Neural cell (in vitro differentiated cells): ENCODE data around the gene LY6G6F. TPM values are rescaled to one million over a fixed set of nuclear protein-coding genes. Genes with fewer than 3 reads are reported as not detected.
A peak's percentile ranks its signal among the peaks of the same experiment; 100 is the strongest.

Source experiments
- H2AFZ ChIP-seq: fragments of 200-600, 300-800 bp; sonication (generic), shearing (Covaris generic); 2 replicates; pipeline ENCODE4 v1.6.0; 2014; ENCODE audit warnings: low read depth, mild to moderate bottlenecking, antibody characterized with exemption, low read length, moderate library complexity
- H3F3A ChIP-seq: fragments of 200-600 bp; shearing (Covaris generic); 2 replicates; pipeline ENCODE4 v1.6.1; 2016; ENCODE audit warnings: mild to moderate bottlenecking, moderate library complexity, mixed read lengths, antibody characterized with exemption, low read length; ENCODE audit not compliant: insufficient read depth, poor library complexity, severe bottlenecking
- H3K27ac ChIP-seq: fragments of 200-600, 300-800 bp; sonication (generic), shearing (Covaris generic); 2 replicates; pipeline ENCODE4 v1.5.1; 2014; ENCODE audit warnings: mild to moderate bottlenecking, low read length, moderate library complexity
- H3K27me3 ChIP-seq: fragments of 300-800, 200-600 bp; sonication (generic), shearing (Covaris generic); 2 replicates; pipeline ENCODE4 v1.6.0; 2014; ENCODE audit warnings: mild to moderate bottlenecking, low read depth, low read length, moderate library complexity; ENCODE audit not compliant: insufficient read depth
- H3K36me3 ChIP-seq: fragments of 300-800, 200-600 bp; sonication (generic), shearing (Covaris generic); 2 replicates; pipeline ENCODE4 v1.5.1; 2014; ENCODE audit warnings: mild to moderate bottlenecking, antibody characterized with exemption, low read length, moderate library complexity; ENCODE audit not compliant: insufficient read depth
- H3K4me2 ChIP-seq: fragments of 300-800, 200-600 bp; sonication (generic), shearing (Covaris generic); 2 replicates; pipeline ENCODE4 v1.6.0; 2014; ENCODE audit warnings: mild to moderate bottlenecking, low read length
- H3K4me3 ChIP-seq: fragments of 300-800, 200-600 bp; sonication (generic), shearing (Covaris generic); 2 replicates; pipeline ENCODE4 v1.5.1; 2014; ENCODE audit warnings: mild to moderate bottlenecking, low read length, moderate library complexity
- H3K79me2 ChIP-seq: fragments of 200-600 bp; shearing (Covaris generic); replicated peaks from 2 replicates; pipeline ENCODE4 v1.6.0; 2014; ENCODE audit warnings: mild to moderate bottlenecking, low read length, moderate library complexity; ENCODE audit not compliant: insufficient read depth
- H3K9ac ChIP-seq: fragments of 300-800, 200-600 bp; sonication (generic), shearing (Covaris generic); 2 replicates; pipeline ENCODE4 v1.6.1; 2016; ENCODE audit warnings: mild to moderate bottlenecking, low read length, mixed read lengths
- H3K9me2 ChIP-seq: fragments of 200-600 bp; shearing (Covaris generic); 2 replicates; pipeline ENCODE4 v1.6.1; 2016; ENCODE audit warnings: mild to moderate bottlenecking, low read length, mixed read lengths; ENCODE audit not compliant: insufficient read depth
- H3K9me3 ChIP-seq: fragments of 200-600, 300-800 bp; sonication (generic), shearing (Covaris generic); 2 replicates; pipeline ENCODE4 v1.6.1; 2016; ENCODE audit warnings: mild to moderate bottlenecking, mixed run types, low read length, moderate library complexity, mixed read lengths
- H4K20me1 ChIP-seq: fragments of 200-600 bp; shearing (Covaris generic); 2 replicates; pipeline ENCODE4 v1.6.1; 2016; ENCODE audit warnings: mild to moderate bottlenecking, mixed run types; ENCODE audit not compliant: insufficient read depth
- EP300 ChIP-seq: fragments of 450-650 bp; conservative IDR thresholded peaks from 2 replicates; pipeline ENCODE4 v1.6.1; 2014; ENCODE audit warnings: antibody characterized with exemption, mild to moderate bottlenecking, moderate library complexity; ENCODE audit not compliant: poor library complexity, severe bottlenecking
- EZH2 ChIP-seq: fragments of 200-600, 300-800 bp; shearing (Covaris generic), sonication (generic); IDR thresholded peaks from 2 replicates; pipeline ENCODE4 v1.6.1; 2014; ENCODE audit warnings: antibody characterized with exemption, low read length, borderline replicate concordance, mild to moderate bottlenecking; ENCODE audit not compliant: insufficient read depth, poor library complexity, severe bottlenecking
- MXI1 ChIP-seq: fragments of 450-650 bp; conservative IDR thresholded peaks from 2 replicates; pipeline ENCODE4 v1.6.1; 2014; ENCODE audit warnings: antibody characterized with exemption, mild to moderate bottlenecking; ENCODE audit not compliant: poor library complexity, severe bottlenecking
- POLR2AphosphoS5 ChIP-seq: IDR thresholded peaks from 2 replicates; pipeline ENCODE4 v1.6.1; 2012
- RAD21 ChIP-seq: fragments of 450-650 bp; conservative IDR thresholded peaks from 2 replicates; pipeline ENCODE4 v1.6.1; 2014; ENCODE audit warnings: antibody characterized with exemption, mild to moderate bottlenecking, moderate library complexity
- SMC3 ChIP-seq: fragments of 450-650 bp; conservative IDR thresholded peaks from 2 replicates; pipeline ENCODE4 v1.6.1; 2014; ENCODE audit warnings: antibody characterized with exemption, mild to moderate bottlenecking, moderate library complexity; ENCODE audit not compliant: poor library complexity
- TAF1 ChIP-seq: IDR thresholded peaks from 2 replicates; pipeline ENCODE4 v1.6.1; 2012; ENCODE audit warnings: low read depth
- polyA plus RNA-seq: library from polyadenylated mRNA; depleted of rRNA; stranded (reverse); fragments of >200 nt; gene quantifications from 2 replicates; pipeline ENCODE4 v1.2.3, GENCODE V29; 2014
- TF ChIP-seq, protein P1 (sequence below): IDR thresholded peaks from 2 replicates; pipeline ENCODE4 v1.6.1; 2012; ENCODE audit warnings: borderline replicate concordance
- TF ChIP-seq, protein P2 (sequence below): fragments of 450-650 bp; IDR thresholded peaks from 2 replicates; pipeline ENCODE4 v1.5.1; 2014; ENCODE audit warnings: antibody characterized with exemption, mild to moderate bottlenecking, moderate library complexity; ENCODE audit not compliant: poor library complexity, severe bottlenecking

LY6G6F gene
- polyA plus RNA-seq, 1 donor from 2014 or later = not detected

DNA sequence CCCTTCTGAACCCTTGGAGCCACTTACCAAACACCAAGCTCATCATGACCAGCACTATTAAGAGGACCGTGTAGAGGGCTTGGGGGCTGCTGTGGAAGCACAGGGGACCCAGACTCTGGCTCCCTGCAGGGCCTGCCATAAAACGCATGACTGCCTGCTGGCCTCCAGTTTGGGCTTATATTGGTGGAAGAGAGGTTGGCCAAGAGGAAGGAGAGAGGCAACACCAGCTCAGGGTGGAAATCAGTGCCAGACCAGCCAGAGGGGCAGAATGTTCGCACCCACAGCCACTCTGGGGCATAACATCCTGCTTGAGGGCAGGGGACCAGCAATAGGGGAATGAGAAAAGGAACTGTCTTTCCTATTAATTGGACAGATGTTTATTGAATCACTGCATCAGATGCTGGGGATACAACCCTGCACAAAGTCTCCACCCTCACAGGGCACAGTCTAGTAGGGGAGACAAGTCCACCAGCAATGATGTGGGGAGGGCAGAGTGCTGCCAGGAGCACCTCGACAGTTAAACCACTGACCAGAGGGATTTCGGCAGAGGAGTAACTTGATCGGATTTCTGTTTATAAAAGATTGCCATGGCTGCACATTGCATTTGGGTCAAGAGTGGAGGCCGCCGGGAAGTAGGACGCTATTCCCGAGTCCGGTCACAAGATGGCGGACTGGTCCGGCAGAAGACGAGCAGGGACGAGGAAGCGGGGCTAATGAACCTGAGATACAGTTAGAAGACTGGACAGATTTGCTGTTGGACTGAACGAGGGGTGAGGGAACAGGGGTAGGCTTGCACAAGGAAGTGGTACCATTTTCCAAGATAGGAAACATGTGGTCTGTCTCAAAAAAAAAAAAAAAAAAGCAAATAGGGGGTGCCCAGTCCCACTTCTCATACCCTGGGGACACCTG is 26.2 kb upstream of the LY6G6F start, which contains the start of gene LY6G5C:
TSS of gene LY6G5C (minus strand) at position 842 of the 909 bp plus-strand sequence. CDS start at position 148, 694 bp downstream.
- Histone ChIP-seq H3K4me2 (no peak within 1 kb of the TSS), H3K9me2 (no peaks in the 10 kb centered on the region), H3K36me3 (peaks cover 4% of the 10 kb centered on the region), H2AFZ (no peak within 1 kb of the TSS), H4K20me1 (no peaks in the 10 kb centered on the region), H3K27me3 (no peaks in the 10 kb centered on the region), H3F3A (no peaks in the 10 kb centered on the region), H3K9me3 (no peaks in the 10 kb centered on the region), H3K9ac (peak within 1 kb of the TSS; percentile 34), H3K4me3 (peak within 1 kb of the TSS; percentile 46), H3K79me2 (no peaks in the 10 kb centered on the region), H3K27ac (no peak within 1 kb of the TSS)
- TF ChIP-seq MXI1 (no peak), EP300 (no peak), RAD21 (peak; percentile 87), SMC3 (peak; percentile 82), EZH2 (no peak), POLR2AphosphoS5 (peak; percentile 1), TAF1 (no peak)
- TF ChIP-seq, protein P1, sequence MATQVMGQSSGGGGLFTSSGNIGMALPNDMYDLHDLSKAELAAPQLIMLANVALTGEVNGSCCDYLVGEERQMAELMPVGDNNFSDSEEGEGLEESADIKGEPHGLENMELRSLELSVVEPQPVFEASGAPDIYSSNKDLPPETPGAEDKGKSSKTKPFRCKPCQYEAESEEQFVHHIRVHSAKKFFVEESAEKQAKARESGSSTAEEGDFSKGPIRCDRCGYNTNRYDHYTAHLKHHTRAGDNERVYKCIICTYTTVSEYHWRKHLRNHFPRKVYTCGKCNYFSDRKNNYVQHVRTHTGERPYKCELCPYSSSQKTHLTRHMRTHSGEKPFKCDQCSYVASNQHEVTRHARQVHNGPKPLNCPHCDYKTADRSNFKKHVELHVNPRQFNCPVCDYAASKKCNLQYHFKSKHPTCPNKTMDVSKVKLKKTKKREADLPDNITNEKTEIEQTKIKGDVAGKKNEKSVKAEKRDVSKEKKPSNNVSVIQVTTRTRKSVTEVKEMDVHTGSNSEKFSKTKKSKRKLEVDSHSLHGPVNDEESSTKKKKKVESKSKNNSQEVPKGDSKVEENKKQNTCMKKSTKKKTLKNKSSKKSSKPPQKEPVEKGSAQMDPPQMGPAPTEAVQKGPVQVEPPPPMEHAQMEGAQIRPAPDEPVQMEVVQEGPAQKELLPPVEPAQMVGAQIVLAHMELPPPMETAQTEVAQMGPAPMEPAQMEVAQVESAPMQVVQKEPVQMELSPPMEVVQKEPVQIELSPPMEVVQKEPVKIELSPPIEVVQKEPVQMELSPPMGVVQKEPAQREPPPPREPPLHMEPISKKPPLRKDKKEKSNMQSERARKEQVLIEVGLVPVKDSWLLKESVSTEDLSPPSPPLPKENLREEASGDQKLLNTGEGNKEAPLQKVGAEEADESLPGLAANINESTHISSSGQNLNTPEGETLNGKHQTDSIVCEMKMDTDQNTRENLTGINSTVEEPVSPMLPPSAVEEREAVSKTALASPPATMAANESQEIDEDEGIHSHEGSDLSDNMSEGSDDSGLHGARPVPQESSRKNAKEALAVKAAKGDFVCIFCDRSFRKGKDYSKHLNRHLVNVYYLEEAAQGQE = no peak
- TF ChIP-seq, protein P2, sequence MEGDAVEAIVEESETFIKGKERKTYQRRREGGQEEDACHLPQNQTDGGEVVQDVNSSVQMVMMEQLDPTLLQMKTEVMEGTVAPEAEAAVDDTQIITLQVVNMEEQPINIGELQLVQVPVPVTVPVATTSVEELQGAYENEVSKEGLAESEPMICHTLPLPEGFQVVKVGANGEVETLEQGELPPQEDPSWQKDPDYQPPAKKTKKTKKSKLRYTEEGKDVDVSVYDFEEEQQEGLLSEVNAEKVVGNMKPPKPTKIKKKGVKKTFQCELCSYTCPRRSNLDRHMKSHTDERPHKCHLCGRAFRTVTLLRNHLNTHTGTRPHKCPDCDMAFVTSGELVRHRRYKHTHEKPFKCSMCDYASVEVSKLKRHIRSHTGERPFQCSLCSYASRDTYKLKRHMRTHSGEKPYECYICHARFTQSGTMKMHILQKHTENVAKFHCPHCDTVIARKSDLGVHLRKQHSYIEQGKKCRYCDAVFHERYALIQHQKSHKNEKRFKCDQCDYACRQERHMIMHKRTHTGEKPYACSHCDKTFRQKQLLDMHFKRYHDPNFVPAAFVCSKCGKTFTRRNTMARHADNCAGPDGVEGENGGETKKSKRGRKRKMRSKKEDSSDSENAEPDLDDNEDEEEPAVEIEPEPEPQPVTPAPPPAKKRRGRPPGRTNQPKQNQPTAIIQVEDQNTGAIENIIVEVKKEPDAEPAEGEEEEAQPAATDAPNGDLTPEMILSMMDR = peak; percentile 80

DNA sequence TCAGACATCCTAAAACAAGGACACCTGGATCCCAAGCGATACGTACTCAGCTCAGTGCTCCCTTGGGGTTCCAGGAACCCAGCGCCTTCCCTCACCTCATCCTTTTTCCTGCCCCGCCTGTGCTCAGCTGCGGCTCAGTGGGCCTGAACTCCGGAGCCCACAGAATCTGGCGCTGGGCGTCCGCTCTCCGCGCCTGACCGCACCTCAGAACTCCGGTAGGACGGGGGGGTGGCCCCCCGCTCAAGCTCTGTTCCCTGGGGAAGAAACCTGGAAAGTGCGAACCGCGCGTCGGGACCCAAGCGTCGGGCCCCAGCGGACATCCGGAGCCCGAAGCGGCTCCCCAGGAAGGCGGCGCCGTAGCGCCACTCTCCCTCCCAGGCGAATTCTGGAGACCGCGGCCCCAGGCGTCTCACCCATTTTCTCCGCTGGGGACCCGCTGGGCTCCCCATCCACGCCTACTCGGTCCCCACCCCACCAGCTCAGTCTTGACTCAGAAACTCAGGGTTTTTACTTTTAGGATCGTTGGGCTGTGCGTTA is 25.5 kb upstream of the LY6G6F start:
- Histone ChIP-seq H3K9ac (peak overlapping the region; percentile 34), H3K36me3 (peaks cover 4% of the 10 kb centered on the region), H3K4me2 (no peak overlapping the region), H3K9me2 (no peaks in the 10 kb centered on the region), H3K27me3 (no peaks in the 10 kb centered on the region), H3F3A (no peaks in the 10 kb centered on the region), H3K27ac (no peak overlapping the region), H4K20me1 (no peaks in the 10 kb centered on the region), H3K9me3 (no peaks in the 10 kb centered on the region), H2AFZ (no peak overlapping the region), H3K79me2 (no peaks in the 10 kb centered on the region), H3K4me3 (peak overlapping the region; percentile 46)
- TF ChIP-seq, protein P1 = no peak
- no peak for TF ChIP-seq EP300
- TF ChIP-seq MXI1 = no peak
- TF ChIP-seq TAF1 = no peak
- TF ChIP-seq POLR2AphosphoS5 = no peak
- TF ChIP-seq EZH2 = no peak
- TF ChIP-seq SMC3 = no peak
- TF ChIP-seq, protein P2 = no peak
- no peak for TF ChIP-seq RAD21
